Transverse colon (tissue), 4 donors: ENCODE measurements around the gene LDHAL6A. TPM values are rescaled to one million over a fixed set of nuclear protein-coding genes. Genes with fewer than 3 reads are reported as not detected.

ENCODE experiments used
- DNase-seq: peaks from one replicate; pipeline ENCODE4 v3.0.0-alpha.2; 2019
- H3K27ac ChIP-seq, 4 donors: fragments of 200-600 bp; sonication (generic); 2 replicates each; pipeline ENCODE4 v1.5.1; 2016 to 2018; ENCODE audit warnings: inconsistent platforms in 4 of 4
- H3K27me3 ChIP-seq: fragments of 200-600 bp; sonication (generic); 2 replicates; pipeline ENCODE4 v1.5.1; 2017; ENCODE audit warnings: inconsistent platforms
- H3K36me3 ChIP-seq, 4 donors: fragments of 200-600 bp; sonication (generic); 2 replicates each; pipeline ENCODE4 v1.5.1; 2017 to 2019; ENCODE audit warnings: inconsistent platforms in 4 of 4
- H3K4me1 ChIP-seq, 4 donors: fragments of 200-600 bp; sonication (generic); 2 replicates each; pipeline ENCODE4 v1.5.1; 2017 to 2020; ENCODE audit warnings: inconsistent platforms in 4 of 4
- H3K4me3 ChIP-seq, 4 donors: fragments of 200-600 bp; sonication (generic); 1 replicate in 1 of 4; 2 replicates in 3 of 4; pipeline versions ENCODE4 v1.5.1 to v1.6.1; 2017 to 2019; ENCODE audit warnings: inconsistent platforms in 4 of 4
- H3K9me3 ChIP-seq, 2 donors: fragments of 200-600 bp; sonication (generic); 2 replicates each; pipeline ENCODE4 v1.5.1; 2017 to 2019; ENCODE audit warnings: inconsistent platforms in 2 of 2
- CTCF ChIP-seq, 5 experiments: fragments of 200-600 bp in 3 of 5; fragments of 450-650 bp in 2 of 5; sonication (generic) in 3 of 5; IDR thresholded peaks; 1 replicate in 2 of 5; 2 replicates in 3 of 5; pipeline ENCODE4 v1.5.1; 2016 to 2017; ENCODE audit warnings: antibody characterized with exemption in 5 of 5, inconsistent platforms in 3 of 5, mild to moderate bottlenecking in 2 of 5, moderate library complexity in 1 of 5
- EP300 ChIP-seq: sonication (generic); formaldehyde crosslinking; IDR thresholded peaks from one replicate; pipeline ENCODE4 v1.6.1; 2017; ENCODE audit warnings: antibody characterized with exemption, low read depth
- POLR2A ChIP-seq: fragments of 450-650 bp; IDR thresholded peaks from one replicate; pipeline ENCODE4 v1.6.1; 2016; ENCODE audit warnings: antibody characterized with exemption, mild to moderate bottlenecking, moderate library complexity
- POLR2AphosphoS5 ChIP-seq, 3 donors: sonication (generic); formaldehyde crosslinking; IDR thresholded peaks; one replicate each; pipeline ENCODE4 v1.6.1; 2016; ENCODE audit warnings: antibody characterized with exemption in 3 of 3
- WGBS, 2 donors: methylation state at CpG; one replicate each; pipeline ENCODE4 v1.1.5; 2018; ENCODE audit warnings: low coverage in 1 of 2; 5-methylcytosine and 5-hydroxymethylcytosine counted together
- in situ Hi-C, 4 donors: fragments of 200-750 bp; cut with MboI; loops; one replicate each; pipeline versions ENCODE4 v1.15.0 to v1.15.1; 2017; ENCODE audit warnings: low sequenced_read_pairs in 3 of 4, low pct_ligation_motif_present in 1 of 4, low pct_unique_long_range_greater_than_20kb in 1 of 4
- intact Hi-C: fragments of 100-400 bp; cut with DNase I; formaldehyde crosslinking; loops from one replicate; pipeline ENCODE4 v1.15.1; 2023; ENCODE audit warnings: low total_unique reads
- total RNA-seq, 4 donors: library from RNA; depleted of rRNA; stranded (reverse); fragments of >200 nt; gene quantifications; one replicate each; pipeline ENCODE4 v1.1.0, GENCODE V29; 2016

LDHAL6A gene
- total RNA-seq, 4 donors from 2014 or later, result not detected

DNA sequence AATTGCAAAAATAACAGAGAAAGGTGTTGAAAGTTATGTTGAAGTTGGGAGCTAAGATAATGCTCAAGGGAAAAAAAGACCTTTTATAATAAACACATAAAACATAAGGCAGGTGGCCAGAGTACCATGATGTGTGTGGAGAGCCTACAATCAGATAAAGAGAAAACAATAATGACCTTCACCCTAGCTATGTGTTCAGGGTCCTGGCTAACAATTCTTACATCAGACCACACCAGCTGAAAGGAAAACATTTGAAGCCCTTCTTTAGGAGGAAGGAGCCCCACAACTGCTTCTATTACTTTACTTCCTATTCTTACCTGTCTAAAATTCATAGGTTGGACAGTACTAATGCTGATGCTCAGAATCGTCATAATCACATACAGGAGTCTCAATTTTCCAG, 68.6 kb downstream of the LDHAL6A start:
- Histone ChIP-seq H3K4me1 (peaks cover 8 to 43% (median 15%) of the 10 kb centered on the region in 4 donors), H3K36me3 (no peaks in the 10 kb centered on the region), H3K27me3 (no peaks in the 10 kb centered on the region), H3K4me3 (no peak overlapping the region), H3K27ac (no peak overlapping the region), H3K9me3 (no peaks in the 10 kb centered on the region)
- no peak for DNase-seq
- intact Hi-C loops (loop anchor here (10.0 kb wide), 1 partner anchor 209 kb away; no protein-coding TSS in a partner anchor), in situ Hi-C loops (loop anchor here in 3 of 4 donors (10.0 to 25.0 kb wide), 3 partner anchors 129 to 199 kb away; partner anchors contain the start of genes GTF2H1 (in 2 of the 3), HPS5 (in 2 of the 3) and LDHA (in 2 of the 3))
- 63 to 84% methylated on average over 1 of the region's 1 CpG for WGBS, 2 donors
- no peak for TF ChIP-seq POLR2A
- no peak for TF ChIP-seq EP300
- no peak for TF ChIP-seq CTCF (IDR thresholded peaks at IDR 0.05)
- no peak for TF ChIP-seq POLR2AphosphoS5 (IDR thresholded peaks at IDR 0.05)

DNA sequence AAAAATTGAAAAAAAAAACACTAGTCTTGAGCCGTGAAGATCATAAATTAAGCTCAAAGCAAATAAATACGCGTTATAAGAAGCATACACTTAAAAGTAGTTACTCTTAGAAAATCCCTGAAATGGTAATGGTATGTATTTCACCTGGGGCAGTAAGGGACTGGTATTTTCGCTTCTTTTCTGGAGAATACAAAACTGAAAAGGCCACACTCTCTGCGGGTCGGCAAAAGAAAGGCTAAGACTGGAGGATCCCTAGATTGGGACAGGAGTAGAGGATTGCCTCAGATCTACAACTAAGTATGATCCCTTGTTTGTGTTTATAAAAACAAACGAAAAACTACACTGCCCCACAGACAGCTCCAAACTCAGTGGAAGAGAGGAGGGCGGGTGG, 70.5 kb downstream of the LDHAL6A start:
- H3K27ac ChIP-seq, result peak overlapping the region; percentile 91 to 98 (median 94)
- in situ Hi-C loops, result loop anchor here in 3 of 4 donors (10.0 to 25.0 kb wide), 4 partner anchors 111 to 211 kb away; partner anchors contain the start of genes GTF2H1 (in 2 of the 3), HPS5 (in 2 of the 3), LDHA (in 2 of the 3) and IGSF22 (in 1 of the 3)
- no peaks in the 10 kb centered on the region for H3K36me3 ChIP-seq
- no peak for TF ChIP-seq POLR2A
- peak overlapping the region; percentile 66 to 91 (median 77) for H3K4me3 ChIP-seq
- peaks cover 8 to 43% (median 15%) of the 10 kb centered on the region in 4 donors for H3K4me1 ChIP-seq
- no peak for DNase-seq
- intact Hi-C loops, result loop anchor here (10.0 kb wide), 1 partner anchor 211 kb away; no protein-coding TSS in a partner anchor
- 1% methylated on average over 6 to 8 of the region's 8 CpGs for whole genome bisulfite sequencing, 2 donors
- no peaks in the 10 kb centered on the region for H3K27me3 ChIP-seq
- no peaks in the 10 kb centered on the region for H3K9me3 ChIP-seq

DNA sequence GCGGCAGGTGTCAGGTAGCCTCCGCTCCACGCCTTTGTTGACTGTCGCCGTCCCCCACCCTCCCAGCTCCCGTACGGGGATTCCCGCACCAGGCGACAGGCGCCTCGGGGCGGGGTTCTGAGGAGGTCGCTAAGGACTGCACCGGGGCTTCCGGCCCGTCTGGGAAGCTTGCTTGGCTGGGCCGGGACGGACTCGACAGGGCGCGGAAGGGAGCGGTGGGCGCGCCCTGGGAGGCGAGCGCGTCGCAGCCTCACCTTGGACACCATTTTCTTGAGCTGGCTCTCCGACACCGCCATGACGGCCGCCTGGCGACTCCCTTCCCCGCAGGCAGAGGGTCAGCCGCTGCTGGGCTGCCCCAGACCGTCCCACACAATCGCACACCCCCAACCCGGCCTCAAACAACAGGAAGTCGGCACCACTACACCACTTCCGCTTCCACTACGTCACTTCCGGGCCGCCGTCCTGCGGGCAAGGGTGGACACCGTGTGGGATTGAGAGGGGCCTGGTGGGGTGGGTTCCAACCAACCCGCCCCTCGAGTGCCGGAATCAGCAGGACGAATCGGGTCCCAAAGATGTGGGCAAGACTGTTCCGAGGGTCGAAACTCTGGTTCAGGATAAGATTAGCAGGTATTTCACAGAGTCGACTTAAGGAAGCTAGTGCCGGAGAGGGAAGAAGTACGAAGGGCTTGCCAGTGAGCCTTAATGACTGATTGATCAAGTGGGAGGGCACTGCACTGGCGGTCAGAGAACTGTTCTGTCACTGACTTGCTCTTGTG, 71.1 kb downstream of the LDHAL6A start, which contains the start of gene TSG101:
Gene TSG101, minus strand, starts transcription at position 422 of the 776 bp plus-strand sequence. Its CDS starts 126 bp downstream, at position 296.
- Histone ChIP-seq H3K4me1 (peaks cover 8 to 43% (median 15%) of the 10 kb centered on the region in 4 donors), H3K36me3 (no peaks in the 10 kb centered on the region), H3K9me3 (no peaks in the 10 kb centered on the region), H3K27me3 (no peaks in the 10 kb centered on the region), H3K4me3 (peak within 1 kb of the TSS; percentile 66 to 91 (median 77)), H3K27ac (peak within 1 kb of the TSS; percentile 91 to 98 (median 94))
- TF ChIP-seq POLR2AphosphoS5 (IDR thresholded peaks at IDR 0.05), result peak; percentile 80 to 95 (median 94)
- peak; percentile 86 for TF ChIP-seq POLR2A
- no peak for TF ChIP-seq EP300
- peak in 1 of 5 experiments; percentile 7 for TF ChIP-seq CTCF (IDR thresholded peaks at IDR 0.05)
- peak; percentile 92 for DNase-seq
- in situ Hi-C loops, result loop anchor here in 3 of 4 donors (10.0 to 25.0 kb wide), 4 partner anchors 111 to 211 kb away; partner anchors contain the start of genes GTF2H1 (in 2 of the 3), HPS5 (in 2 of the 3), LDHA (in 2 of the 3) and IGSF22 (in 1 of the 3)
- WGBS, 2 donors, result 0% methylated on average over 3 to 33 of the region's 57 CpGs
- intact Hi-C loops, result loop anchor here (10.0 kb wide), 1 partner anchor 212 kb away; no protein-coding TSS in a partner anchor

- peak overlapping the region; percentile 91 to 98 (median 94) for H3K27ac ChIP-seq
- in situ Hi-C loops, result loop anchor here in 3 of 4 donors (10.0 to 25.0 kb wide), 4 partner anchors 110 to 210 kb away; partner anchors contain the start of genes GTF2H1 (in 2 of the 3), HPS5 (in 2 of the 3), LDHA (in 2 of the 3) and IGSF22 (in 1 of the 3)
- H3K4me1 ChIP-seq, result peaks cover 8 to 41% (median 15%) of the 10 kb centered on the region in 4 donors
- peak overlapping the region; percentile 66 to 91 (median 77) for H3K4me3 ChIP-seq
- H3K27me3 ChIP-seq, result no peaks in the 10 kb centered on the region
- H3K9me3 ChIP-seq, result no peaks in the 10 kb centered on the region
- 18 to 42% methylated on average over 4 to 5 of the region's 5 CpGs for WGBS, 2 donors
- H3K36me3 ChIP-seq, result peaks cover 0 to 4% (median 0%) of the 10 kb centered on the region in 4 donors
- DNase-seq, result no peak
- TF ChIP-seq POLR2AphosphoS5 (IDR thresholded peaks at IDR 0.05) (no peak), CTCF (IDR thresholded peaks at IDR 0.05) (no peak), POLR2A (no peak), EP300 (no peak)
- intact Hi-C loops, result loop anchor here (10.0 kb wide), 1 partner anchor 213 kb away; no protein-coding TSS in a partner anchor
Observed at GRCh38 chr11:18527512-18527911, 71.9 kb downstream of the LDHAL6A start.

Other genes with a start within 250 kb of the LDHAL6A start
- gene SAA4, start 219.1 kb upstream of the LDHAL6A start, total RNA-seq, result not detected
- 1 to 10 TPM in 2 of 4 donors, not detected in 2; 1.1 to 4.4 TPM for gene SAA2, start 207.2 kb upstream of the LDHAL6A start, total RNA-seq
- 10 to 100 TPM in 2 of 4 donors, 1 to 10 TPM in 1, not detected in 1; 6.0 to 38.9 (median 17.1) TPM for gene SAA1, start 189.6 kb upstream of the LDHAL6A start, total RNA-seq
- 10 to 100 TPM in 3 of 4 donors, 1 to 10 TPM in 1; 3.0 to 18.9 (median 14.2) TPM for gene HPS5, start 133.7 kb upstream of the LDHAL6A start, total RNA-seq
- gene GTF2H1, start 133.3 kb upstream of the LDHAL6A start, total RNA-seq, result 100 to 1,000 TPM in 1 of 4 donors, 10 to 100 TPM in 3; 46.6 to 147 (median 60.0) TPM
- 100 to 1,000 TPM; 292 to 386 (median 318) TPM for gene LDHA, start 61.3 kb upstream of the LDHAL6A start, total RNA-seq
- not detected for gene LDHC, start 43.5 kb upstream of the LDHAL6A start, total RNA-seq
- 10 to 100 TPM; 32.2 to 95.8 (median 81.2) TPM for gene TSG101, start 71.1 kb downstream of the LDHAL6A start, total RNA-seq
- gene UEVLD, start 132.9 kb downstream of the LDHAL6A start, total RNA-seq, result 10 to 100 TPM; 11.2 to 40.3 (median 25.3) TPM
- 1 to 10 TPM in 1 of 4 donors, under 1 TPM in 1, not detected in 2; 0.40 to 2.0 TPM for gene MISFA, start 143.9 kb downstream of the LDHAL6A start, total RNA-seq
- 10 to 100 TPM in 3 of 4 donors, 1 to 10 TPM in 1; 8.2 to 18.4 (median 16.4) TPM for gene SPTY2D1, start 178.5 kb downstream of the LDHAL6A start, total RNA-seq
- 1 to 10 TPM; 2.6 to 4.9 (median 3.6) TPM for gene TMEM86A, start 242.9 kb downstream of the LDHAL6A start, total RNA-seq